MM.1S (cell line): Measurements from ENCODE around the gene CACNA1E.

Experiments
- DNase-seq: peaks from one replicate; pipeline ENCODE4 v3.0.0-alpha.2; 2015
- H2AFZ ChIP-seq: fragments of 300-600 bp; sonication (generic); 2 replicates; pipeline ENCODE4 v1.6.0; 2016; ENCODE audit warnings: antibody characterized with exemption, low read length
- H3F3A ChIP-seq: fragments of 300-600 bp; sonication (generic); 2 replicates; pipeline ENCODE4 v1.6.1; 2016; ENCODE audit warnings: mild to moderate bottlenecking, antibody characterized with exemption, low read length, moderate library complexity, mixed read lengths; ENCODE audit not compliant: insufficient read depth
- H3K27ac ChIP-seq: fragments of 300-600 bp; sonication (generic); 2 replicates; pipeline ENCODE4 v1.5.1; 2016; ENCODE audit warnings: mild to moderate bottlenecking, low read length
- H3K27me3 ChIP-seq: fragments of 300-600 bp; sonication (generic); replicated peaks from 2 replicates; pipeline ENCODE4 v1.6.0; 2016; ENCODE audit warnings: low read length; ENCODE audit not compliant: insufficient read depth
- H3K36me3 ChIP-seq: fragments of 300-600 bp; sonication (generic); replicated peaks from 2 replicates; pipeline ENCODE4 v1.6.1; 2016; ENCODE audit warnings: mild to moderate bottlenecking, low read length, mixed read lengths; ENCODE audit not compliant: insufficient read depth
- H3K4me1 ChIP-seq: fragments of 300-600 bp; sonication (generic); 2 replicates; pipeline ENCODE4 v1.6.1; 2016; ENCODE audit warnings: low read length, mixed read lengths
- H3K4me2 ChIP-seq: fragments of 300-600 bp; sonication (generic); 2 replicates; pipeline ENCODE4 v1.6.0; 2016; ENCODE audit warnings: low read depth, low read length
- H3K4me3 ChIP-seq: fragments of 300-600 bp; sonication (generic); 2 replicates; pipeline ENCODE4 v1.5.1; 2016; ENCODE audit warnings: low read length, mixed read lengths
- H3K79me2 ChIP-seq: fragments of 300-600 bp; sonication (generic); 2 replicates; pipeline ENCODE4 v1.6.1; 2016; ENCODE audit warnings: mixed run types, low read length, mixed read lengths
- H3K9ac ChIP-seq: fragments of 300-600 bp; sonication (generic); 2 replicates; pipeline ENCODE4 v1.6.1; 2016; ENCODE audit warnings: low read length, mixed read lengths
- H3K9me2 ChIP-seq: fragments of 300-600 bp; sonication (generic); replicated peaks from 2 replicates; pipeline ENCODE4 v1.6.1; 2016; ENCODE audit warnings: mild to moderate bottlenecking, low read length, mixed read lengths; ENCODE audit not compliant: insufficient read depth
- H3K9me3 ChIP-seq: fragments of 300-600 bp; sonication (generic); replicated peaks from 2 replicates; pipeline ENCODE4 v1.6.1; 2016; ENCODE audit warnings: mild to moderate bottlenecking, low read length, mixed read lengths; ENCODE audit not compliant: insufficient read depth
- H4K20me1 ChIP-seq: fragments of 300-600 bp; sonication (generic); 2 replicates; pipeline ENCODE4 v1.6.1; 2016; ENCODE audit warnings: mild to moderate bottlenecking, low read length, moderate library complexity, mixed read lengths; ENCODE audit not compliant: insufficient read depth
- EZH2 ChIP-seq: fragments of 300-600 bp; sonication (generic); optimal IDR thresholded peaks from 2 replicates; pipeline ENCODE3; 2017; ENCODE audit warnings: low read depth, mild to moderate bottlenecking, antibody characterized with exemption, low read length, mixed read lengths
- EZH2phosphoT487 ChIP-seq: fragments of 300-600 bp; sonication (generic); IDR thresholded peaks from 2 replicates; pipeline ENCODE4 v1.6.1; 2018; ENCODE audit warnings: antibody characterized with exemption, low read length
- TF ChIP-seq, protein P1 (sequence below): fragments of 300-600 bp; sonication (generic); IDR thresholded peaks from 2 replicates; pipeline ENCODE4 v1.5.1; 2016; ENCODE audit warnings: antibody characterized with exemption, low read length, mixed read lengths

Gene CACNA1E

DNA sequence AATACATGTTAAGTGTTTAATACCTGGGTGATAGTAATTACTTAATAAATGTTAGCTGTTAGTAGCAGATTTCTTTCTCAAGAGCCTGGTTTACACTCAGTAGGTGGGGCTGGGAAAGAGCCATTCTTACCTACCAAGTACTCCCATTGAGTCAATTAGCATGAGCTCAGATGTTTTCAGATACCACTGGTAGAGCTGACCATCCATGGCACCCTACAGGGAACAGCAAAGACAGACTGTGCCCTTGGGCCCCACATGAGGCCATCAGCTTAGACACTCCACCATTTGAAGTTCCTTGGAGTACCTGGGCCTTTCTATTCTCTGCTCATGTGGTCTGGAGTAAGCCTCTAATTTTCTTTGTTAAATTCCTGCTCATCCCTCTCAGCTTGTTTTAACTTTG, 179.3 kb downstream of the CACNA1E start:
- H3K9ac ChIP-seq = no peak overlapping the region
- no peaks in the 10 kb centered on the region for H3K27me3 ChIP-seq
- TF ChIP-seq, protein P1, sequence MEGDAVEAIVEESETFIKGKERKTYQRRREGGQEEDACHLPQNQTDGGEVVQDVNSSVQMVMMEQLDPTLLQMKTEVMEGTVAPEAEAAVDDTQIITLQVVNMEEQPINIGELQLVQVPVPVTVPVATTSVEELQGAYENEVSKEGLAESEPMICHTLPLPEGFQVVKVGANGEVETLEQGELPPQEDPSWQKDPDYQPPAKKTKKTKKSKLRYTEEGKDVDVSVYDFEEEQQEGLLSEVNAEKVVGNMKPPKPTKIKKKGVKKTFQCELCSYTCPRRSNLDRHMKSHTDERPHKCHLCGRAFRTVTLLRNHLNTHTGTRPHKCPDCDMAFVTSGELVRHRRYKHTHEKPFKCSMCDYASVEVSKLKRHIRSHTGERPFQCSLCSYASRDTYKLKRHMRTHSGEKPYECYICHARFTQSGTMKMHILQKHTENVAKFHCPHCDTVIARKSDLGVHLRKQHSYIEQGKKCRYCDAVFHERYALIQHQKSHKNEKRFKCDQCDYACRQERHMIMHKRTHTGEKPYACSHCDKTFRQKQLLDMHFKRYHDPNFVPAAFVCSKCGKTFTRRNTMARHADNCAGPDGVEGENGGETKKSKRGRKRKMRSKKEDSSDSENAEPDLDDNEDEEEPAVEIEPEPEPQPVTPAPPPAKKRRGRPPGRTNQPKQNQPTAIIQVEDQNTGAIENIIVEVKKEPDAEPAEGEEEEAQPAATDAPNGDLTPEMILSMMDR = no peak
- no peak for TF ChIP-seq EZH2phosphoT487
- no peak for TF ChIP-seq EZH2
- no peaks in the 10 kb centered on the region for H3F3A ChIP-seq
- no peak overlapping the region for H3K4me2 ChIP-seq
- no peaks in the 10 kb centered on the region for H4K20me1 ChIP-seq
- no peaks in the 10 kb centered on the region for H3K9me3 ChIP-seq
- no peak overlapping the region for H3K27ac ChIP-seq
- no peaks in the 10 kb centered on the region for H3K9me2 ChIP-seq
- no peaks in the 10 kb centered on the region for H3K36me3 ChIP-seq
- no peaks in the 10 kb centered on the region for H3K4me1 ChIP-seq
- no peak for DNase-seq
- no peak overlapping the region for H2AFZ ChIP-seq
- H3K4me3 ChIP-seq = no peak overlapping the region
- no peaks in the 10 kb centered on the region for H3K79me2 ChIP-seq

DNA sequence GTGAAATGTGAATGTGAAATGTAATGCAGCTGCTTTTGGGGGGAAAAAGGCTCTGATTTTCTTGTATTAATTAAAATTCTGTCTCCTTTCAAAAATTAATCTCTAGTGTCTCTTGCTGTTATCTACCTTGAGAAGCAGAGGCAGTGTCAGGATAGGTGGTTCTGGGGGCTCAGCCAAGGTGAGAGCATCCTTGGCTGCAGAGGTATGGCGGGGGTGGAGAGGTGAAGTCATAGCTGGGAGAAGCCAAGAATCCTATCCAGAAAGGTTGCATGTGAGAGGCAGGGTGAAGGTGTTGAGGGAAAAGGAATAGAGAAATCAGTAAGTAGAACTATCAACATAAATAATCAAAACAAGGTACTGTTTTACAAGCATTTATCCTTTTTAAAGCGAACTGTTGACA, 181.2 kb downstream of the CACNA1E start:
- Histone ChIP-seq H2AFZ (no peak overlapping the region), H3K9ac (no peak overlapping the region), H3K4me1 (no peaks in the 10 kb centered on the region), H3K36me3 (no peaks in the 10 kb centered on the region), H3K4me3 (no peak overlapping the region), H4K20me1 (no peaks in the 10 kb centered on the region), H3F3A (no peaks in the 10 kb centered on the region), H3K27me3 (no peaks in the 10 kb centered on the region), H3K4me2 (no peak overlapping the region), H3K9me2 (no peaks in the 10 kb centered on the region), H3K27ac (no peak overlapping the region), H3K79me2 (no peaks in the 10 kb centered on the region), H3K9me3 (no peaks in the 10 kb centered on the region)
- TF ChIP-seq, protein P1 = no peak
- TF ChIP-seq EZH2 (no peak), EZH2phosphoT487 (no peak)
- no peak for DNase-seq

DNA sequence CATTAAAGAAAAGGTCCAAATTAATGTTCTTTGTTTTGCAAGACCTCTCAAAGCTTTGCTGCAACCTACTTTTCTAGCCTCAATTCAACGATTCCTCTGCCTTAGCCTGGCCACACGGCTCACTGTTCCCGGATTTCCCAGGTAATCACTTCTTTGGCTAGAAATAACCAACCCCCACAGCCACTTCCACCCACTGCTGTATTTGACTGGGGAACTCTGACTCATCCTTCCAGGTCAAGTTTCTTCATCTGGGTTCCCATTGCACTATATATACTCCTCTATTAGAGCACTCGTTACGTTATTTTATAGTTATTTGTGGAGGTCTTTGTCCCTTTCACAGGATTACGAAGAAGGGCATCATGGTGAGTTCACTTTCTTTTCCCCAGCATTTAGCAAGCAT, 185.9 kb downstream of the CACNA1E start:
- H3K79me2 ChIP-seq = no peaks in the 10 kb centered on the region
- no peak overlapping the region for H3K9ac ChIP-seq
- H3K36me3 ChIP-seq = no peaks in the 10 kb centered on the region
- H3K9me2 ChIP-seq = no peaks in the 10 kb centered on the region
- H3K4me3 ChIP-seq = no peak overlapping the region
- TF ChIP-seq EZH2phosphoT487 (no peak), EZH2 (no peak)
- TF ChIP-seq, protein P1 = no peak
- DNase-seq = no peak
- H4K20me1 ChIP-seq = no peaks in the 10 kb centered on the region
- H3K27me3 ChIP-seq = no peaks in the 10 kb centered on the region
- H3K4me2 ChIP-seq = no peak overlapping the region
- H3K27ac ChIP-seq = no peak overlapping the region
- H3F3A ChIP-seq = no peaks in the 10 kb centered on the region
- H2AFZ ChIP-seq = no peak overlapping the region
- H3K9me3 ChIP-seq = no peaks in the 10 kb centered on the region
- H3K4me1 ChIP-seq = no peaks in the 10 kb centered on the region
